Brain microvascular endothelial cell (primary cell): ENCODE results near the gene ZNF574.

Experiments
- DNase-seq: peaks from one replicate; pipeline ENCODE4 v3.0.0-alpha.2; 2020
- H3K27ac ChIP-seq: fragments of 250-450 bp; sonication (Bioruptor Pico); 2 replicates; pipeline ENCODE4 v1.5.1; 2020; ENCODE audit warnings: mild to moderate bottlenecking, moderate library complexity
- H3K27me3 ChIP-seq: fragments of 250-450 bp; sonication (Bioruptor Pico); replicated peaks from 2 replicates; pipeline ENCODE4 v1.5.1; 2020; ENCODE audit warnings: mild to moderate bottlenecking
- H3K36me3 ChIP-seq: fragments of 250-450 bp; sonication (Bioruptor Pico); replicated peaks from 2 replicates; pipeline ENCODE4 v1.5.1; 2020; ENCODE audit warnings: mild to moderate bottlenecking
- H3K4me3 ChIP-seq: 2 replicates; pipeline ENCODE4 v1.5.1; 2011; ENCODE audit warnings: low read depth, mild to moderate bottlenecking, control low read depth, low read length, moderate library complexity
- CTCF ChIP-seq: IDR thresholded peaks from 2 replicates; pipeline ENCODE4 v1.5.1; 2011; ENCODE audit warnings: low read depth, mild to moderate bottlenecking, moderate library complexity, low read length, control low read depth, inconsistent platforms; ENCODE audit errors: missing control alignments
- in situ Hi-C: cut with HindIII; loops from 2 replicates; pipeline ENCODE4 v1.10.0; 2017; ENCODE audit warnings: low sequenced_read_pairs, low pct_ligation_motif_present

The ZNF574 gene

GRCh38 chr19:42075616-42076379, at the start of gene ZNF574:
Gene ZNF574 (plus strand): TSS chr19:42076166. CDS start chr19:42078607, 2,441 bp downstream.
- peak within 1 kb of the TSS; percentile 86 for H3K4me3 ChIP-seq
- peaks cover 23% of the 10 kb centered on the region for H3K36me3 ChIP-seq
- H3K27ac ChIP-seq = peak within 1 kb of the TSS; percentile 92
- no peaks in the 10 kb centered on the region for H3K27me3 ChIP-seq
- no peak for TF ChIP-seq CTCF
- in situ Hi-C loops = no loop called here
- peak; percentile 98 for DNase-seq

GRCh38 chr19:42028304-42029216, 47.4 kb upstream of the ZNF574 start:
- in situ Hi-C loops = no loop called here
- no peak for DNase-seq
- Histone ChIP-seq H3K4me3 (no peak overlapping the region), H3K36me3 (no peaks in the 10 kb centered on the region), H3K27me3 (no peaks in the 10 kb centered on the region), H3K27ac (no peak overlapping the region)
- peak; percentile 74 for TF ChIP-seq CTCF

- no peaks in the 10 kb centered on the region for H3K36me3 ChIP-seq
- H3K4me3 ChIP-seq = no peak overlapping the region
- no peak overlapping the region for H3K27ac ChIP-seq
- in situ Hi-C loops = no loop called here
- no peak for DNase-seq
- H3K27me3 ChIP-seq = no peaks in the 10 kb centered on the region
- no peak for TF ChIP-seq CTCF
Measured at GRCh38 chr19:42030645-42031440, 45.1 kb upstream of the ZNF574 start.

GRCh38 chr19:42032431-42032830, 43.5 kb upstream of the ZNF574 start:
- in situ Hi-C loops = no loop called here
- H3K4me3 ChIP-seq = no peak overlapping the region
- no peak for TF ChIP-seq CTCF
- H3K27me3 ChIP-seq = no peaks in the 10 kb centered on the region
- no peaks in the 10 kb centered on the region for H3K36me3 ChIP-seq
- DNase-seq = no peak
- H3K27ac ChIP-seq = no peak overlapping the region

- no peak for DNase-seq
- Histone ChIP-seq H3K27ac (no peak overlapping the region), H3K4me3 (no peak overlapping the region), H3K27me3 (no peaks in the 10 kb centered on the region), H3K36me3 (no peaks in the 10 kb centered on the region)
- in situ Hi-C loops = no loop called here
- TF ChIP-seq CTCF = no peak
Measured at GRCh38 chr19:42033413-42033812, 42.6 kb upstream of the ZNF574 start.
